ENCODE measurements around the gene HOXA11. TPM values are rescaled to one million over a fixed set of nuclear protein-coding genes. Genes with fewer than 3 reads are reported as not detected.

HOXA11 gene
- total RNA-seq, 1 experiment from 2014 or later: 26.6 TPM

DNA sequence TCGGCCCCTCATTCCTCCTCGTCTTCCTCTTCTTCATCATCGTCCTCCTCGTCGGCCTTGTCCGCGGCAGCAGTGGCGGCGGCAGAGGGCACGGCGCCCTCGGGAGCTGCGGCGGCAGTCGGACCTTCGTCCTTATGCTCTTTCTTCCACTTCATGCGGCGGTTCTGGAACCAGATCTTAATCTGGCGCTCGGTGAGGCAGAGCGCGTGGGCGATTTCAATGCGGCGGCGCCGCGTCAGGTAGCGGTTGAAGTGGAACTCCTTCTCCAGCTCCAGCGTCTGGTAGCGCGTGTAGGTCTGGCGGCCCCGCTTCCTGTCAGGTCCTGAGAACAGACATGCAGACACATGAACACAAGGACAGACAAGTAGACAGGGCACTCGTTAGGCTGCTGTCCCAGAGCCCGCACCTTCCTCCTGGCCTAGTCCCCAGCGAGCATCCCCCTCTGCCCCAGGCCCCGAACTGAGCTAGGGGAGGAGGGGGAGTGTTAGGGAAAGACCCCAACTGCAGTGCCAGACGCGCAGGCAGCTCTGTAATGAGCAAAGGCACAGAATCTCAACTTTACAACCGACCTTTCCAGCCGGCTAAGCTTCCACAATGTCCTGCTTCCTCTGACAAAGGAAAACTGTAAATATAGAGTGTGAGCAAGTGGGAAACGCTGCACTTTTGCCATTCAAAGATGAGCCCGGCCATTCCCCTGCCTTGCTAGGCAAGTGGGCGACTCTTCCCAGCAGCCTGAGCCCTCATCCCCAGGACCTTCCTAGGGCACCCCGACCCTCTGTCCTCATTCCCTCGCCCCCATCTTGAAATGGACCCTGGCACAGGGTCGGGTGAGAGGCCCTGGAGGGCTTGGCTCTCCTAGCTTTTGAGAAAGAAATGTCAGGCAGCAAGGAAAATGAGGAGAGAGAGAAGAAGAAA, 29.9 kb downstream of the HOXA11 start:
- intact Hi-C loops (cut with micrococcal nuclease): no loop called here
- H2AFZ ChIP-seq (ENCODE audit: low read length): peak overlapping the region; percentile 93
- ATAC-seq (no peak), DNase-seq (no peak)
- no TSS peak for BruUV-seq (replicated peaks)
- H4K20me1 ChIP-seq (ENCODE audit: low read length): no peaks in the 10 kb centered on the region
- peak overlapping the region; percentile 94 for H3K4me2 ChIP-seq (ENCODE audit: low read length)
- H3F3A ChIP-seq (ENCODE audit: low read length, unreplicated experiment): no peaks in the 10 kb centered on the region
- peak overlapping the region; percentile 43; the same call in 1 of the 2 replicates for H3K9ac ChIP-seq (ENCODE audit: low read length)
- ChIA-PET POLR2A (ENCODE audit: unreplicated experiment) (interaction anchor here (1.0 kb wide), 1 partner anchor 59 kb away, joined by 5 read pairs; no protein-coding TSS in a partner anchor), CTCF (no interaction called here)
- peaks cover 26% of the 10 kb centered on the region for H3K4me1 ChIP-seq (ENCODE audit: insufficient read depth, low read length)
- H3K36me3 ChIP-seq (ENCODE audit: low read depth, low read length): no peaks in the 10 kb centered on the region
- peak overlapping the region; percentile 79 for H3K4me3 ChIP-seq (ENCODE audit: low read length)
- no peak for TF ChIP-seq EZH2 (IDR thresholded peaks at IDR 0.05; ENCODE audit: low read length, unreplicated experiment)
- H3K9me3 ChIP-seq (ENCODE audit: low read length): no peaks in the 10 kb centered on the region
- no peaks in the 10 kb centered on the region for H3K9me2 ChIP-seq (replicated peaks; ENCODE audit: low read length)
- peaks cover 31% of the 10 kb centered on the region for H3K79me2 ChIP-seq (ENCODE audit: low read length)
- H3K27me3 ChIP-seq (ENCODE audit: low read length): no peaks in the 10 kb centered on the region
- no peak overlapping the region for H3K27ac ChIP-seq (ENCODE audit: low read length)

DNA sequence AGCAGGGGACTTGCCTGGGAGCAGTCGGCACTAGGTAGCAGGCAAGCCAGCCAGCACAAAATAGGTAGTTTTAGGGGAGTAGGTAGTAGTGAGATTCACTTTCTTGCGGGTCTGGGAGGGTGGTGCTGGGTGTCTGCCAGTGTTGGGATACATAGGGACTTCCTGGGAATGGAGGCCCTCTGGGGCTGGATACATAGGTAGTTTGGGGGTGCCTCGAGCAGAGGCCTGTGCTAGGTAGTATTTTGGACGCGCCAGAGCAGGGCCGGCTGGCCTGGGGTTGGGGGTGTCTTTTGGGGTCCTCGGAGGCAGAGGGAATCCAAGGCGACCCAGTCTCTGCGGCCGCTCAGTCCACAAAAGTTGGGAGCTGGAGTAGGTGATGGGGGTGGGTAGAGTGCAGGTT, 30.7 kb downstream of the HOXA11 start:
- Histone ChIP-seq H3K4me1 (ENCODE audit: insufficient read depth, low read length) (peaks cover 19% of the 10 kb centered on the region), H3K9ac (ENCODE audit: low read length) (no peak overlapping the region)
- CTCF ChIA-PET: no interaction called here

DNA sequence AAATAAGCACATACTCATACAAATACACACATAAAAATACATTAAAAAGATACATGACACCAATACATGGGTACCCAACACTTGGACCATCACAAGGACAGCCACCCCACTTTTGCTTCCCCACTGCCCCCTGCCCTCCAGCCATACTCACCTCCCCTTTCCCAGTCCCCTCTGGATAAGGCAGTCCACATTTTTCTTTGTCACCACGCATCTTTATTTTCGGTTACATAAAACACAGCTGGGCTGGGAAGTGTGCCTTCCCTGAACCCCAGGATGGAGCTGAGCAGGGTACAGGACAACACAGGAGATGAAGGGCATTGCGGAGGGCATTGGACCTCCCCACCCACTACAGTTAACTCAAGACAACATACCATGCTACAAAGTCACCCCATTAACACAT, 31.5 kb downstream of the HOXA11 start:
- Histone ChIP-seq H3K27ac (ENCODE audit: low read length) (no peak overlapping the region), H3K4me1 (ENCODE audit: insufficient read depth, low read length) (peaks cover 23% of the 10 kb centered on the region)

More for the DNA sequence above, 30.7 kb downstream of the HOXA11 start:
- intact Hi-C loops (cut with micrococcal nuclease): no loop called here
- POLR2A ChIA-PET (ENCODE audit: unreplicated experiment): no interaction called here
- Histone ChIP-seq H3K4me3 (ENCODE audit: low read length) (no peak overlapping the region), H3K27me3 (ENCODE audit: low read length) (no peaks in the 10 kb centered on the region), H3K27ac (ENCODE audit: low read length) (no peak overlapping the region), H2AFZ (ENCODE audit: low read length) (no peak overlapping the region), H3K79me2 (ENCODE audit: low read length) (peaks cover 39% of the 10 kb centered on the region), H3K9me3 (ENCODE audit: low read length) (no peaks in the 10 kb centered on the region), H3K9me2 (replicated peaks; ENCODE audit: low read length) (no peaks in the 10 kb centered on the region), H3K4me2 (ENCODE audit: low read length) (no peak overlapping the region), H3F3A (ENCODE audit: low read length, unreplicated experiment) (no peaks in the 10 kb centered on the region), H3K36me3 (ENCODE audit: low read depth, low read length) (no peaks in the 10 kb centered on the region), H4K20me1 (ENCODE audit: low read length) (no peaks in the 10 kb centered on the region)
- TF ChIP-seq EZH2phosphoT487 (IDR thresholded peaks at IDR 0.05; ENCODE audit: borderline replicate concordance, low read length) (no peak), EZH2 (IDR thresholded peaks at IDR 0.05; ENCODE audit: low read length, unreplicated experiment) (no peak)
- TF ChIP-seq, protein P1, sequence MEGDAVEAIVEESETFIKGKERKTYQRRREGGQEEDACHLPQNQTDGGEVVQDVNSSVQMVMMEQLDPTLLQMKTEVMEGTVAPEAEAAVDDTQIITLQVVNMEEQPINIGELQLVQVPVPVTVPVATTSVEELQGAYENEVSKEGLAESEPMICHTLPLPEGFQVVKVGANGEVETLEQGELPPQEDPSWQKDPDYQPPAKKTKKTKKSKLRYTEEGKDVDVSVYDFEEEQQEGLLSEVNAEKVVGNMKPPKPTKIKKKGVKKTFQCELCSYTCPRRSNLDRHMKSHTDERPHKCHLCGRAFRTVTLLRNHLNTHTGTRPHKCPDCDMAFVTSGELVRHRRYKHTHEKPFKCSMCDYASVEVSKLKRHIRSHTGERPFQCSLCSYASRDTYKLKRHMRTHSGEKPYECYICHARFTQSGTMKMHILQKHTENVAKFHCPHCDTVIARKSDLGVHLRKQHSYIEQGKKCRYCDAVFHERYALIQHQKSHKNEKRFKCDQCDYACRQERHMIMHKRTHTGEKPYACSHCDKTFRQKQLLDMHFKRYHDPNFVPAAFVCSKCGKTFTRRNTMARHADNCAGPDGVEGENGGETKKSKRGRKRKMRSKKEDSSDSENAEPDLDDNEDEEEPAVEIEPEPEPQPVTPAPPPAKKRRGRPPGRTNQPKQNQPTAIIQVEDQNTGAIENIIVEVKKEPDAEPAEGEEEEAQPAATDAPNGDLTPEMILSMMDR (conservative IDR thresholded peaks at IDR 0.05; ENCODE audit: low read depth, low read length): no peak
- ATAC-seq (no peak), DNase-seq (no peak)
- BruUV-seq (replicated peaks): no TSS peak

More for the DNA sequence above, 31.5 kb downstream of the HOXA11 start:
- ChIA-PET CTCF (no interaction called here), POLR2A (ENCODE audit: unreplicated experiment) (no interaction called here)
- no peak overlapping the region for H3K4me2 ChIP-seq (ENCODE audit: low read length)
- DNase-seq (no peak), ATAC-seq (no peak)
- H3K4me3 ChIP-seq (ENCODE audit: low read length): no peak overlapping the region
- no peaks in the 10 kb centered on the region for H4K20me1 ChIP-seq (ENCODE audit: low read length)
- H3K9ac ChIP-seq (ENCODE audit: low read length): no peak overlapping the region
- H3K36me3 ChIP-seq (ENCODE audit: low read depth, low read length): no peaks in the 10 kb centered on the region
- H3K27me3 ChIP-seq (ENCODE audit: low read length): no peaks in the 10 kb centered on the region
- TF ChIP-seq EZH2phosphoT487 (IDR thresholded peaks at IDR 0.05; ENCODE audit: borderline replicate concordance, low read length): no peak
- TF ChIP-seq EZH2 (IDR thresholded peaks at IDR 0.05; ENCODE audit: low read length, unreplicated experiment): no peak
- TF ChIP-seq, protein P1 (conservative IDR thresholded peaks at IDR 0.05; ENCODE audit: low read depth, low read length): no peak
- no peaks in the 10 kb centered on the region for H3K9me3 ChIP-seq (ENCODE audit: low read length)
- peaks cover 47% of the 10 kb centered on the region for H3K79me2 ChIP-seq (ENCODE audit: low read length)
- BruUV-seq (replicated peaks): no TSS peak
- no peak overlapping the region for H2AFZ ChIP-seq (ENCODE audit: low read length)
- intact Hi-C loops (cut with micrococcal nuclease): no loop called here
- H3F3A ChIP-seq (ENCODE audit: low read length, unreplicated experiment): no peaks in the 10 kb centered on the region
- H3K9me2 ChIP-seq (replicated peaks; ENCODE audit: low read length): no peaks in the 10 kb centered on the region

Data from PC-3 (cell line).